Measurements from ENCODE around the gene FAM13B. TPM values are rescaled to one million over a fixed set of nuclear protein-coding genes. Genes with fewer than 3 reads are reported as not detected.

Gene FAM13B
- total RNA-seq, 1 donor from 2014 or later, result 32.0 TPM

DNA sequence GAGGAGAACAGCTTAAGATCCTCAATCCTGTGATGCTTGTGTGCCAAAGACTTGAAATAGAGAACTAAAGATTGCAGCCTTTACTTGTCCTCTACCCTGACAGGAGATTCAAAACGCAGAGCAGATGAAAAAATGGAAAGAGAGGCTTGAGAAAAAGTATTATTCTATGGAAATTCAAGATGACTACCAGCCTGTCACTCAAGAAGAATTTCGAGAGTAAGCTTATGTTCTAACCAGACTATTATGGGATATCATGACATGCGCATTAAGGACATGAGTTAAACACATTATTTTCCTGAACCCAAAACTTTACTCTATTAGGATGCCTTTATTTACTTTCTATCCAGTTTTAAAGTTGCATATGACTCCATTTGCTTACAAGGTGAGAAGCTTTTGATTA lies 97.2 kb downstream of the FAM13B start:
- no peak for FAIRE-seq
- TF ChIP-seq, protein P1, sequence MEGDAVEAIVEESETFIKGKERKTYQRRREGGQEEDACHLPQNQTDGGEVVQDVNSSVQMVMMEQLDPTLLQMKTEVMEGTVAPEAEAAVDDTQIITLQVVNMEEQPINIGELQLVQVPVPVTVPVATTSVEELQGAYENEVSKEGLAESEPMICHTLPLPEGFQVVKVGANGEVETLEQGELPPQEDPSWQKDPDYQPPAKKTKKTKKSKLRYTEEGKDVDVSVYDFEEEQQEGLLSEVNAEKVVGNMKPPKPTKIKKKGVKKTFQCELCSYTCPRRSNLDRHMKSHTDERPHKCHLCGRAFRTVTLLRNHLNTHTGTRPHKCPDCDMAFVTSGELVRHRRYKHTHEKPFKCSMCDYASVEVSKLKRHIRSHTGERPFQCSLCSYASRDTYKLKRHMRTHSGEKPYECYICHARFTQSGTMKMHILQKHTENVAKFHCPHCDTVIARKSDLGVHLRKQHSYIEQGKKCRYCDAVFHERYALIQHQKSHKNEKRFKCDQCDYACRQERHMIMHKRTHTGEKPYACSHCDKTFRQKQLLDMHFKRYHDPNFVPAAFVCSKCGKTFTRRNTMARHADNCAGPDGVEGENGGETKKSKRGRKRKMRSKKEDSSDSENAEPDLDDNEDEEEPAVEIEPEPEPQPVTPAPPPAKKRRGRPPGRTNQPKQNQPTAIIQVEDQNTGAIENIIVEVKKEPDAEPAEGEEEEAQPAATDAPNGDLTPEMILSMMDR (IDR thresholded peaks at IDR 0.05; ENCODE audit: insufficient read depth, low read depth, low read length), result no peak
- H3K36me3 ChIP-seq (ENCODE audit: insufficient read depth, low read length), result peaks cover 21% of the 10 kb centered on the region

DNA sequence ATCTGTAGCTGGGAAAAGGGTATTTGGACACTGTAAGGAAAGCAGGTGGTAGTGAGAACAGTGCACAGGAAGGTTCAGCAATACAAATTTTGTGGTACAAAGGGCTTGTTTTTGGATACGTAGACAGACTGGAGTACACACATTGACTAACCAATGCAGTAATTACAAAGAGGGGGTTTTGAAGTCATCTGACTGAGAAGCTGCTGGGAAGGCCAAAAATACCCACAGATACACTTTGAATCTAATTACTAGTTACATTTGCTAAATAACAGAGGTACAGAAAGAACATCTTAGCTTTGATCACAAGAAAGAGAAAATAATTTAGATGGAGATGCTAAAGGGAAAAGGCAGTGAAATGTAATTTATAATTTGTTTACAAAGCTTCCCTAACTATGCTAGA lies 97.7 kb downstream of the FAM13B start:
- peaks cover 14% of the 10 kb centered on the region for H3K36me3 Mint-ChIP-seq (ENCODE audit: low read depth, unreplicated experiment)
- no peak overlapping the region for H3K9ac ChIP-seq (ENCODE audit: low read length)
- no peak for DNase-seq (ENCODE audit: low read depth)
- TF ChIP-seq EZH2 (IDR thresholded peaks at IDR 0.05; ENCODE audit: insufficient read depth, low read length), result no peak
- TF ChIP-seq, protein P1 (IDR thresholded peaks at IDR 0.05; ENCODE audit: insufficient read depth, low read depth, low read length), result no peak
- H3K4me2 ChIP-seq (ENCODE audit: low read length), result no peak overlapping the region
- no peak overlapping the region for H3K27ac ChIP-seq (ENCODE audit: low read depth, low read length)
- no peaks in the 10 kb centered on the region for H3K27me3 ChIP-seq (ENCODE audit: insufficient read depth, low read length)
- H3K4me3 Mint-ChIP-seq (ENCODE audit: unreplicated experiment), result no peak overlapping the region
- H2AFZ ChIP-seq (ENCODE audit: low read depth, low read length), result no peak overlapping the region
- no peaks in the 10 kb centered on the region for H3K4me1 ChIP-seq (ENCODE audit: insufficient read depth, low read length)
- no peaks in the 10 kb centered on the region for H3K79me2 ChIP-seq (ENCODE audit: insufficient read depth, low read length)
- H3K27me3 Mint-ChIP-seq (ENCODE audit: low read depth, unreplicated experiment), result no peaks in the 10 kb centered on the region
- H3K4me3 ChIP-seq (ENCODE audit: insufficient read depth, low read depth, low read length), result no peak overlapping the region
- peaks cover 21% of the 10 kb centered on the region for H3K36me3 ChIP-seq (ENCODE audit: insufficient read depth, low read length)
- H3K9me3 Mint-ChIP-seq (ENCODE audit: unreplicated experiment), result no peaks in the 10 kb centered on the region
- no peak overlapping the region for H3K27ac Mint-ChIP-seq (ENCODE audit: unreplicated experiment)
- FAIRE-seq, result no peak
- H3K4me1 Mint-ChIP-seq (ENCODE audit: low read depth, unreplicated experiment), result peaks cover 3% of the 10 kb centered on the region
- no peaks in the 10 kb centered on the region for H4K20me1 ChIP-seq (ENCODE audit: insufficient read depth, low read length)
- no peaks in the 10 kb centered on the region for H3K9me3 ChIP-seq (ENCODE audit: insufficient read depth, low read depth, low read length)

More for the DNA sequence above, 97.2 kb downstream of the FAM13B start:
- Histone ChIP-seq H3K4me1 (ENCODE audit: insufficient read depth, low read length) (no peaks in the 10 kb centered on the region), H2AFZ (ENCODE audit: low read depth, low read length) (no peak overlapping the region), H3K4me2 (ENCODE audit: low read length) (no peak overlapping the region), H4K20me1 (ENCODE audit: insufficient read depth, low read length) (no peaks in the 10 kb centered on the region), H3K4me3 (ENCODE audit: insufficient read depth, low read depth, low read length) (no peak overlapping the region), H3K9me3 (ENCODE audit: insufficient read depth, low read depth, low read length) (no peaks in the 10 kb centered on the region), H3K79me2 (ENCODE audit: insufficient read depth, low read length) (no peaks in the 10 kb centered on the region), H3K27me3 (ENCODE audit: insufficient read depth, low read length) (no peaks in the 10 kb centered on the region), H3K27ac (ENCODE audit: low read depth, low read length) (no peak overlapping the region), H3K9ac (ENCODE audit: low read length) (no peak overlapping the region)
- no peaks in the 10 kb centered on the region for H3K27me3 Mint-ChIP-seq (ENCODE audit: low read depth, unreplicated experiment)
- DNase-seq (ENCODE audit: low read depth), result no peak
- H3K4me1 Mint-ChIP-seq (ENCODE audit: low read depth, unreplicated experiment), result peaks cover 3% of the 10 kb centered on the region
- peaks cover 14% of the 10 kb centered on the region for H3K36me3 Mint-ChIP-seq (ENCODE audit: low read depth, unreplicated experiment)
- H3K27ac Mint-ChIP-seq (ENCODE audit: unreplicated experiment), result no peak overlapping the region
- H3K9me3 Mint-ChIP-seq (ENCODE audit: unreplicated experiment), result no peaks in the 10 kb centered on the region
- no peak overlapping the region for H3K4me3 Mint-ChIP-seq (ENCODE audit: unreplicated experiment)

DNA sequence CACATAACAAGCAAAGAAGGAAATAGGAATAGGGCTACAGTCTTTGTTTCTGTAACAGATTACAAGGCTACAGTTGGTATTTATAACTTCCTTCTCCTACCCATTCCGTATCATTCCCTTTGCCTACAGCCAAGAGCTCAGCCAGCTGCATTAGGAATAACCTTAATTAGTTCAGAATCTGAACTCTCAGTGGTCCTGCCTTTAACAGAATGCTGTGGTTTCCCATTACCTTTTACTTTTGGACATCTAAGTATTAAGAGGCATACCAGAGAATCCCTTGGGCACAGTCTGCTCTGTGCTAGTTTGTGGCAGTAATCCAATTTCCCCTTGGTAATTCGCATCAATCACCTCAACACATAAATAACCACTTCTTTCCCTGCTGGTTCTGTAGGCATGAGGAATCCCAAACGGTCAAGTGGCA lies 99.4 kb downstream of the FAM13B start:
- Histone ChIP-seq H2AFZ (ENCODE audit: low read depth, low read length) (no peak overlapping the region), H3K4me2 (ENCODE audit: low read length) (no peak overlapping the region), H3K27me3 (ENCODE audit: insufficient read depth, low read length) (no peaks in the 10 kb centered on the region), H3K27ac (ENCODE audit: low read depth, low read length) (no peak overlapping the region), H3K4me1 (ENCODE audit: insufficient read depth, low read length) (no peaks in the 10 kb centered on the region), H3K4me3 (ENCODE audit: insufficient read depth, low read depth, low read length) (no peak overlapping the region), H3K9ac (ENCODE audit: low read length) (no peak overlapping the region), H3K9me3 (ENCODE audit: insufficient read depth, low read depth, low read length) (no peaks in the 10 kb centered on the region), H3K79me2 (ENCODE audit: insufficient read depth, low read length) (no peaks in the 10 kb centered on the region), H3K36me3 (ENCODE audit: insufficient read depth, low read length) (peaks cover 4% of the 10 kb centered on the region), H4K20me1 (ENCODE audit: insufficient read depth, low read length) (no peaks in the 10 kb centered on the region)
- peaks cover 3% of the 10 kb centered on the region for H3K36me3 Mint-ChIP-seq (ENCODE audit: low read depth, unreplicated experiment)
- H3K27me3 Mint-ChIP-seq (ENCODE audit: low read depth, unreplicated experiment), result no peaks in the 10 kb centered on the region
- peaks cover 3% of the 10 kb centered on the region for H3K4me1 Mint-ChIP-seq (ENCODE audit: low read depth, unreplicated experiment)
- TF ChIP-seq, protein P1 (IDR thresholded peaks at IDR 0.05; ENCODE audit: insufficient read depth, low read depth, low read length), result no peak
- no peak for TF ChIP-seq EZH2 (IDR thresholded peaks at IDR 0.05; ENCODE audit: insufficient read depth, low read length)
- FAIRE-seq (no peak), DNase-seq (ENCODE audit: low read depth) (peak; percentile 47)
- H3K4me3 Mint-ChIP-seq (ENCODE audit: unreplicated experiment), result no peak overlapping the region
- H3K9me3 Mint-ChIP-seq (ENCODE audit: unreplicated experiment), result no peaks in the 10 kb centered on the region
- H3K27ac Mint-ChIP-seq (ENCODE audit: unreplicated experiment), result no peak overlapping the region
